ENCODE data around the gene ADAMTS15. TPM values are rescaled to one million over a fixed set of nuclear protein-coding genes. Genes with fewer than 3 reads are reported as not detected.

ADAMTS15 gene
- total RNA-seq, 2 donors from 2014 or later, result not detected

- no peaks in the 10 kb centered on the region for H3K9me3 ChIP-seq (ENCODE audit: control insufficient read depth, low read length, poor library complexity, severe bottlenecking)
- no peak overlapping the region for H3K4me3 Mint-ChIP-seq
- H3K27me3 Mint-ChIP-seq, result peaks cover 71% of the 10 kb centered on the region
- peaks cover 2% of the 10 kb centered on the region for H3K4me1 Mint-ChIP-seq
- H3K36me3 Mint-ChIP-seq (ENCODE audit: low read depth), result peaks cover 3% of the 10 kb centered on the region
- ATAC-seq (no peak), DNase-seq (no peak)
- H3K27ac Mint-ChIP-seq, result no peak overlapping the region
Measured at GRCh38 chr11:130451231-130452019, 3.0 kb downstream of the ADAMTS15 start.

DNA sequence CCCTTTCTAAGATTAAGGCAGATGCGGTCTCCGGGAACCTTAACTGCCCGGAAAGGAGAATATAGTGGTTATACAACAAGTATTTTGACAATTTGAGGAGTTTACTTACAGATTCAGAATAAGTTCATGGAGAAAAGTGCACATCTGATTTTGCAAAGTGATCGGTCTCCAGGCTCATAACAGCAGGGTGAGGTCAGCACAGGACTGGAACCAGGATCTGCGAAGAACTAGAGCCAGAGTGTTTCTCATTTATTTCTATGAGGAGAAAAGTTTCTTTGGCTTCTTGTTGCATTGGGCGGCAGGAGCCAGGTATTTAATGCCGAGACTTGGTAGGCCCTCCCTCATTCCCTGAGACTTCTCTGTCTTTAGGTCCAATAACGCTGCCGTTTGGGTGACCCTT lies 3.7 kb downstream of the ADAMTS15 start:
- ATAC-seq, result no peak
- no peaks in the 10 kb centered on the region for H3K9me3 ChIP-seq (ENCODE audit: control insufficient read depth, low read length, poor library complexity, severe bottlenecking)
- no peak overlapping the region for H3K27ac Mint-ChIP-seq
- DNase-seq, result no peak
- peaks cover 71% of the 10 kb centered on the region for H3K27me3 Mint-ChIP-seq
- H3K36me3 Mint-ChIP-seq (ENCODE audit: low read depth), result peaks cover 3% of the 10 kb centered on the region
- H3K4me3 Mint-ChIP-seq, result no peak overlapping the region
- H3K4me1 Mint-ChIP-seq, result peaks cover 2% of the 10 kb centered on the region

DNA sequence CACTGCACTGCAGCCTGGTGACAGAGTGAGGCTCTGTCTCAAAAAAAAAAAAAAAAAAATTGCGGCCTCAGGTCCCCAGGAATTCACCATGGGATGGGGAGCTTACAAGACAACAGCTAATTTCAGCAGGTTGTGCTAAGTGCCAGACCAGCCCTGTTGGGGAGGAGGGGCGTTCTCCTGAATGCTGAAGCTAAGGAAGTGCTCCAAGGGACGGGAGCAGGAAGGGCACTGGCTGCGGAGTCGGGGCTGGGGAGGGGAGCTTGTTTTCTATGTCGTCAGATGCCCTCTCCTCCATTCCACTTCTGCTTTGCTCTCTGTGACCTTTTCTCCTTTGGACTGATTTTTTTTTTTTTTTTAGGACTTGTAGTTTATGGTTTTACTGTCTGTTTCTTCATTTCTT lies 4.5 kb downstream of the ADAMTS15 start:
- H3K36me3 Mint-ChIP-seq (ENCODE audit: low read depth), result peaks cover 3% of the 10 kb centered on the region
- peaks cover 72% of the 10 kb centered on the region for H3K27me3 Mint-ChIP-seq
- H3K4me3 Mint-ChIP-seq, result no peak overlapping the region
- no peaks in the 10 kb centered on the region for H3K9me3 ChIP-seq (ENCODE audit: control insufficient read depth, low read length, poor library complexity, severe bottlenecking)
- H3K4me1 Mint-ChIP-seq, result peaks cover 2% of the 10 kb centered on the region
- DNase-seq, result no peak
- ATAC-seq, result no peak
- H3K27ac Mint-ChIP-seq, result no peak overlapping the region

DNA sequence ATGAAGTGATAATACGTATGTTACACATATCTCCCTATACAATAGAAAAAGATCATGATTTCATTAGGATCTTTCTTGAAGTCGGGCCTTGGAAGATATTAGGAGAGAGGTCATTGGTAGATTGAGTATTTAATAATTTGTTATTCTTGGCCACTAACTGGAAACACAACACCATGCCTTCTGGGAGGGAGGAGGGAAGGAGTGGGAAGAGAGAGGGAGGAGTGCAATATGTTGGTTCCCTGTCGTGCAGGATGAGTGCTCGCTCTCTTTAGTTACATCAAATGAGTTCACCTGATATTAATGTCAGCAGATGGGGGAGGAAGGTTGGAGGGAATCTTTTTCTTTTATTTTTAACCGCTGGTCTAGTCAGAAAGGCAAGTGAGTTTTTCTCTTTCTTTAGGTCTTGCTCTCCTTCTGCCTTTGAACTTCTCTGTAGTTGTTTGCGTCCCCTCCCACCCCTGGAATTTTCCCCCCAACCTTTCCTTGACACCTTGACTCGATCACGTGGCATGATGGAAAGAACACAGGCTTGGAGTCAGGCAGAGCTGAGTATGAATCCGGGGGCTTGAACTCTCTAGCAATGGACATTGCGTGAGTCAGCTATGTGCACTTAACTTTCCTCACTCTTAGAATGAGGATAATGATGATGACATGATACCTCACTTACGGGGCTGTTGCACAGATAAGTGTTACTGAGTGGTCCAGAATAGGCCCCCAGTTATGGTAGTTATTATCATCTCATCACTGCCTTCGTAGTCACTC lies 6.2 kb downstream of the ADAMTS15 start:
- Mint-ChIP-seq H3K4me3 (no peak overlapping the region), H3K4me1 (no peaks in the 10 kb centered on the region), H3K27me3 (peaks cover 77% of the 10 kb centered on the region), H3K36me3 (ENCODE audit: low read depth) (peaks cover 3% of the 10 kb centered on the region), H3K27ac (no peak overlapping the region)
- no peaks in the 10 kb centered on the region for H3K9me3 ChIP-seq (ENCODE audit: control insufficient read depth, low read length, poor library complexity, severe bottlenecking)
- ATAC-seq (no peak), DNase-seq (no peak)

- Mint-ChIP-seq H3K4me1 (no peaks in the 10 kb centered on the region), H3K27ac (no peak overlapping the region), H3K27me3 (peaks cover 80% of the 10 kb centered on the region), H3K36me3 (ENCODE audit: low read depth) (peaks cover 3% of the 10 kb centered on the region), H3K4me3 (no peak overlapping the region)
- no peaks in the 10 kb centered on the region for H3K9me3 ChIP-seq (ENCODE audit: control insufficient read depth, low read length, poor library complexity, severe bottlenecking)
- no peak for ATAC-seq
- DNase-seq, result no peak
Measured at GRCh38 chr11:130455483-130456127, 7.2 kb downstream of the ADAMTS15 start.

- Mint-ChIP-seq H3K4me3 (no peak overlapping the region), H3K27ac (no peak overlapping the region), H3K4me1 (no peaks in the 10 kb centered on the region), H3K36me3 (ENCODE audit: low read depth) (peaks cover 3% of the 10 kb centered on the region), H3K27me3 (peaks cover 78% of the 10 kb centered on the region)
- no peaks in the 10 kb centered on the region for H3K9me3 ChIP-seq (ENCODE audit: control insufficient read depth, low read length, poor library complexity, severe bottlenecking)
- ATAC-seq, result no peak
- DNase-seq, result no peak
Measured at GRCh38 chr11:130456286-130456685, 7.8 kb downstream of the ADAMTS15 start.

DNA sequence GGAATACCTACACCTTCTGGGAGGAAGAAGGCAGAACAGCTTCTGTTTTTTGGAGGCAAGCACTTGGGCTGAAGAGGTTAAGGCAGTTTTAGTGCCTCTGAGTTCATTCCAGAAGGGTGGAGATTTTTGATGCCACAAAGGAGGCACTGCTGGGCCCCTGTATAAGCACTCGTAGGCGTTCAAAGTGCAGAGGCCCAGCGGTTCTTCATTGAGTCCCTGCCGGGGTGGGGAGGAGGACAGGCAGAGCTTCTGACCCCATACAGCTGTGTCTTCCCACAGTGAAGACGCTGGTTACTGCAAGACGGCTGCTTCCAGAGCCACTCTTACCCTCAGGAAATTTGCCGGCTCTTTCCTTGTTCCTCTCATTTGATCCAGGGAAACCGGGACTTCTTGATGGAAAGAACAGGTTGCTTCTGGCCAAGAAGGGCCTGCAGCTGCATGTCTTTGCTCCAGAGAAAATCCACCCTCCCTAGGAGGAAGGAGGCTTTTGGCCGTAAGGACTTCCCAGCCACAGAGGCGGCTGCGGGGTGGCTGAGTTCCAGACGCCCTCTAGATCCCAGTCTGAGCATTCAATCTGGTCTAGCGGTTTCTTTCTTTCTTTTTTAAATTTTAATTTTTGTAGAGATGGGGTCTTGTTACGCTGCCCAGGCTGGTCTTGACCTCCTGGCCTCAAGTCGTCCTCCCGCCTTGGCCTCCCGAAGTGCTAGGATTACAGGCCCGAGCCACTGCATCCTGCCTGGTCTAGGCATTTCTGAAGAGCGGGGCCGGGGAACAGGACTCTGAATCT lies 9.4 kb downstream of the ADAMTS15 start:
- H3K27me3 Mint-ChIP-seq, result peaks cover 70% of the 10 kb centered on the region

GRCh38 chr11:130458410-130458729 lies 9.9 kb downstream of the ADAMTS15 start:
- no peak for DNase-seq
- Mint-ChIP-seq H3K4me1 (no peaks in the 10 kb centered on the region), H3K27ac (no peak overlapping the region), H3K36me3 (ENCODE audit: low read depth) (peaks cover 3% of the 10 kb centered on the region), H3K27me3 (peaks cover 67% of the 10 kb centered on the region), H3K4me3 (no peak overlapping the region)
- no peaks in the 10 kb centered on the region for H3K9me3 ChIP-seq (ENCODE audit: control insufficient read depth, low read length, poor library complexity, severe bottlenecking)
- ATAC-seq, result no peak

More for the DNA sequence above, 9.4 kb downstream of the ADAMTS15 start:
- H3K36me3 Mint-ChIP-seq (ENCODE audit: low read depth), result peaks cover 3% of the 10 kb centered on the region
- H3K9me3 ChIP-seq (ENCODE audit: control insufficient read depth, low read length, poor library complexity, severe bottlenecking), result no peaks in the 10 kb centered on the region
- no peaks in the 10 kb centered on the region for H3K4me1 Mint-ChIP-seq
- H3K27ac Mint-ChIP-seq, result no peak overlapping the region
- ATAC-seq (no peak), DNase-seq (no peak)
- no peak overlapping the region for H3K4me3 Mint-ChIP-seq

DNA sequence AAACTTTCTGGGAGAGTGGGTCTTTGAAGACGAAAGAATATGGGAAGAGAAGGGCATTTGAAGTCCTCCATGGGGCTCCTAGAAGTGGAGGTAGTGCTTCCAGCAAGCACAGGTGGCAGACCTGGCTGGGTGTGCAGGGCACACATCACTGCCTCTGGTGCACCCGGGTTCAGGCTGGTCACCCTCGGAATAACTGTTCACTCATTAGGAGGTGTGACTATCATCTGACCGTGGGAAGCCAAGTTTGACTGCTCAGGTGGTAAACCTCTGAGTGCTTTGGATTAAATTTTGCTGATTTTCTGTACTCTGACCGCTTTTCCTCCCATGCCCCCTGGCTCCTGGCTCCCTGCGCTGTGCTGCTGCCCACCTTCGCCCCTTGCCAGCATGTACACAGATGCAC lies 11.1 kb downstream of the ADAMTS15 start:
- no peaks in the 10 kb centered on the region for H3K4me1 Mint-ChIP-seq
- H3K36me3 Mint-ChIP-seq (ENCODE audit: low read depth), result peaks cover 2% of the 10 kb centered on the region
- H3K4me3 Mint-ChIP-seq, result no peak overlapping the region
- peaks cover 69% of the 10 kb centered on the region for H3K27me3 Mint-ChIP-seq
- no peak overlapping the region for H3K27ac Mint-ChIP-seq
- DNase-seq (no peak), ATAC-seq (no peak)
- H3K9me3 ChIP-seq (ENCODE audit: control insufficient read depth, low read length, poor library complexity, severe bottlenecking), result no peaks in the 10 kb centered on the region

GRCh38 chr11:130462101-130462885 lies 13.8 kb downstream of the ADAMTS15 start:
- Mint-ChIP-seq H3K4me3 (peak overlapping the region; percentile 25), H3K27me3 (peaks cover 42% of the 10 kb centered on the region), H3K36me3 (ENCODE audit: low read depth) (peaks cover 2% of the 10 kb centered on the region), H3K4me1 (no peaks in the 10 kb centered on the region), H3K27ac (no peak overlapping the region)
- ATAC-seq (no peak), DNase-seq (no peak)
- no peaks in the 10 kb centered on the region for H3K9me3 ChIP-seq (ENCODE audit: control insufficient read depth, low read length, poor library complexity, severe bottlenecking)

- H3K9me3 ChIP-seq (ENCODE audit: control insufficient read depth, low read length, poor library complexity, severe bottlenecking), result no peaks in the 10 kb centered on the region
- no peak for DNase-seq
- Mint-ChIP-seq H3K4me3 (no peak overlapping the region), H3K27me3 (peaks cover 39% of the 10 kb centered on the region), H3K4me1 (no peaks in the 10 kb centered on the region), H3K36me3 (ENCODE audit: low read depth) (peaks cover 2% of the 10 kb centered on the region), H3K27ac (no peak overlapping the region)
- ATAC-seq, result no peak
Measured at GRCh38 chr11:130462931-130463330, 14.5 kb downstream of the ADAMTS15 start.

DNA sequence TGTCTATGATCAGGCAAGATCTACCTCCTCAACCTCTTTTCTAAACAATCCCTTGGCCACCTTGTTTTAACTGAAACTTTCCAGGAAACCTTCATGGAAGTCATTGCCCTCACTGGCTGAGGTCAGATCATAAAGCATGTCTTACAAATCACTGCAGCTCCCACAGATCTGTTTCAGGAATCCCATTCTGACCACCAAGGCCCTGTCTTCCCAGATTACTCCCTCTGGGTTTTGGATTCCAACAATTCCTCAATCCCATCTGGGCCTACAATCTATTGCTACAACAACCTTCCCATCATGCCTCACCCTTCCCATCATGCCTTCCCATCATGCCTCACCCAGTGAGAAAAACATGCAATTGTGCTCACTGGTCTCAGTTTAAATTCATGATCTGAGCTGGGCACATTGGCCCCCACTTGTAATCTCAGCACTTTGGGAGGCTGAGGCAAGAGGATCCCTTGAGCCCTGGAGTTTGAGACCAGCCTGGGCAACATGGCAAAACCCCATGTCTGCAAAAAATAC lies 15.9 kb downstream of the ADAMTS15 start:
- no peak overlapping the region for H3K4me3 Mint-ChIP-seq
- no peaks in the 10 kb centered on the region for H3K9me3 ChIP-seq (ENCODE audit: control insufficient read depth, low read length, poor library complexity, severe bottlenecking)
- peaks cover 35% of the 10 kb centered on the region for H3K27me3 Mint-ChIP-seq
- ATAC-seq, result no peak
- no peak for DNase-seq
- no peaks in the 10 kb centered on the region for H3K4me1 Mint-ChIP-seq
- no peak overlapping the region for H3K27ac Mint-ChIP-seq
- peaks cover 2% of the 10 kb centered on the region for H3K36me3 Mint-ChIP-seq (ENCODE audit: low read depth)
